H1 (cell line): ENCODE data around the gene RGS7BP. TPM values are rescaled to one million over a fixed set of nuclear protein-coding genes. Genes with fewer than 3 reads are reported as not detected.

Experiments used
- CTCF ChIA-PET: fragments of 300-600 bp; sonication (Branson Sonifier 250); formaldehyde crosslinking; loops from one replicate; lab custom pipeline; 2021; ENCODE audit not compliant: partially characterized antibody; lab: Charles Lee
- POLR2A ChIA-PET: fragments of 300-600 bp; sonication (Branson Sonifier 250); formaldehyde crosslinking; loops from one replicate; lab custom pipeline; 2021; ENCODE audit warnings: inconsistent platforms; ENCODE audit not compliant: partially characterized antibody; lab: Charles Lee
- DNase-seq, 2 experiments: peaks; one replicate each; pipeline versions ENCODE4 v3.0.0 to v3.0.0-alpha.2; 2010 to 2022; ENCODE audit warnings: low spot score in 2 of 2, low read depth in 1 of 2, mixed read lengths in 1 of 2
- FAIRE-seq: peaks from 2 replicates; lab custom pipeline; 2011; peaks lifted over from hg19 to GRCh38; lab: Jason Lieb, UNC
- H2AFZ ChIP-seq: 2 replicates; pipeline ENCODE4 v1.8.1; 2012; ENCODE audit warnings: low read length, inconsistent platforms
- H2AK5ac ChIP-seq: 2 replicates; pipeline ENCODE4 v1.6.1; 2013; ENCODE audit warnings: low read depth, low read length
- H2BK120ac ChIP-seq: replicated peaks from 2 replicates; pipeline ENCODE3; 2013; ENCODE audit warnings: low read depth, low read length, inconsistent platforms
- H2BK12ac ChIP-seq: 2 replicates; pipeline ENCODE4 v1.6.1; 2013; ENCODE audit warnings: low read depth, low read length
- H2BK15ac ChIP-seq: 2 replicates; pipeline ENCODE4 v1.6.1; 2013; ENCODE audit warnings: low read length
- H2BK20ac ChIP-seq: 2 replicates; pipeline ENCODE4 v1.6.1; 2013; ENCODE audit warnings: low read length
- H2BK5ac ChIP-seq: 2 replicates; pipeline ENCODE4 v1.6.1; 2013; ENCODE audit warnings: low read depth, low read length
- H3K14ac ChIP-seq: 2 replicates; pipeline ENCODE4 v1.6.1; 2013; ENCODE audit warnings: inconsistent platforms; ENCODE audit not compliant: insufficient read length
- H3K18ac ChIP-seq: 2 replicates; pipeline ENCODE4 v1.6.1; 2013; ENCODE audit warnings: low read length; ENCODE audit errors: extremely low read depth
- H3K23ac ChIP-seq: 2 replicates; pipeline ENCODE4 v1.6.1; 2013; ENCODE audit warnings: inconsistent platforms; ENCODE audit not compliant: insufficient read length
- H3K23me2 ChIP-seq: 2 replicates; pipeline ENCODE4 v1.6.1; 2013; ENCODE audit warnings: low read depth, low read length
- H3K27ac ChIP-seq: 2 replicates; pipeline ENCODE4 v1.6.1; 2011; ENCODE audit warnings: low read depth, low read length, inconsistent platforms
- H3K27me3 ChIP-seq, 4 experiments: replicated peaks in 1 of 4; 1 replicate in 1 of 4; 2 replicates in 3 of 4; pipeline versions ENCODE4 v1.6.1 to v1.8.1; 2011 to 2013; ENCODE audit warnings: low read length in 3 of 4, mild to moderate bottlenecking in 3 of 4, inconsistent platforms in 2 of 4, mixed read lengths in 2 of 4, moderate library complexity in 1 of 4; ENCODE audit not compliant: control insufficient read depth in 3 of 4, insufficient read depth in 3 of 4; ENCODE audit errors: extremely low read depth in 1 of 4
- H3K36me3 ChIP-seq, 4 experiments: 2 replicates each; pipeline versions ENCODE4 v1.6.1 to v1.8.1; 2011 to 2013; ENCODE audit warnings: mild to moderate bottlenecking in 4 of 4, low read length in 3 of 4, moderate library complexity in 2 of 4, control low read depth in 1 of 4, inconsistent platforms in 1 of 4; ENCODE audit not compliant: insufficient read depth in 4 of 4, control insufficient read depth in 2 of 4
- H3K4ac ChIP-seq: replicated peaks from 2 replicates; pipeline ENCODE3; 2013; ENCODE audit warnings: low read length, low read depth, mixed read lengths, inconsistent platforms; ENCODE audit not compliant: insufficient read length
- H3K4me1 ChIP-seq, 4 experiments: replicated peaks in 1 of 4; 1 replicate in 1 of 4; 2 replicates in 3 of 4; pipeline versions ENCODE4 v1.6.1 to v1.8.1; 2011 to 2013; ENCODE audit warnings: low read length in 3 of 4, inconsistent platforms in 2 of 4, mixed read lengths in 1 of 4; ENCODE audit not compliant: insufficient read depth in 4 of 4, control insufficient read depth in 3 of 4
- H3K4me2 ChIP-seq, 2 experiments: 2 replicates each; pipeline versions ENCODE4 v1.6.1 to v1.8.1; 2011 to 2013; ENCODE audit warnings: low read depth in 2 of 2, low read length in 2 of 2, control low read depth in 1 of 2, inconsistent platforms in 1 of 2, mild to moderate bottlenecking in 1 of 2; ENCODE audit not compliant: insufficient read depth in 1 of 2
- H3K4me3 ChIP-seq, 4 experiments: fragments of 200-600, 300-600 bp in 1 of 4; sonication (generic), shearing (Covaris generic), sonication (Bioruptor Twin) in 1 of 4; 2 replicates each; pipeline versions ENCODE4 v1.5.1 to v1.8.1; 2011 to 2016; ENCODE audit warnings: low read length in 4 of 4, low read depth in 3 of 4, control low read depth in 2 of 4, inconsistent platforms in 2 of 4, mild to moderate bottlenecking in 2 of 4, mixed read lengths in 1 of 4, moderate library complexity in 1 of 4; ENCODE audit not compliant: insufficient read depth in 2 of 4; ENCODE audit errors: extremely low read depth in 1 of 4
- H3K56ac ChIP-seq: replicated peaks from 2 replicates; pipeline ENCODE3; 2013; ENCODE audit warnings: low read depth, mild to moderate bottlenecking, mixed read lengths, low read length, inconsistent platforms; ENCODE audit not compliant: insufficient read length
- H3K79me1 ChIP-seq: 2 replicates; pipeline ENCODE4 v1.6.1; 2013; ENCODE audit warnings: low read depth, low read length, control low read depth
- H3K79me2 ChIP-seq, 2 experiments: 2 replicates each; pipeline versions ENCODE4 v1.6.1 to v1.8.1; 2012 to 2013; ENCODE audit warnings: low read length in 2 of 2, mild to moderate bottlenecking in 2 of 2, inconsistent platforms in 1 of 2; ENCODE audit not compliant: insufficient read depth in 2 of 2, control insufficient read depth in 1 of 2
- H3K9ac ChIP-seq, 4 experiments: replicated peaks in 1 of 4; 1 replicate in 1 of 4; 2 replicates in 3 of 4; pipeline versions ENCODE4 v1.6.1 to v1.8.1; 2011 to 2013; ENCODE audit warnings: low read depth in 3 of 4, low read length in 3 of 4, control low read depth in 2 of 4, mild to moderate bottlenecking in 2 of 4, moderate library complexity in 2 of 4, inconsistent platforms in 1 of 4; ENCODE audit errors: extremely low read depth in 1 of 4
- H3K9me3 ChIP-seq, 2 experiments: 2 replicates each; pipeline versions ENCODE4 v1.6.1 to v1.8.1; 2012 to 2013; ENCODE audit warnings: mild to moderate bottlenecking in 2 of 2, moderate library complexity in 2 of 2, control low read depth in 1 of 2, inconsistent platforms in 1 of 2, low read depth in 1 of 2, low read length in 1 of 2, mixed read lengths in 1 of 2; ENCODE audit not compliant: insufficient read depth in 2 of 2
- H4K20me1 ChIP-seq, 2 experiments: replicated peaks in 1 of 2; 2 replicates each; pipeline versions ENCODE3 to v1.8.1; 2011 to 2013; ENCODE audit warnings: inconsistent platforms in 2 of 2, low read length in 2 of 2, mild to moderate bottlenecking in 1 of 2; ENCODE audit not compliant: insufficient read depth in 2 of 2, control insufficient read depth in 1 of 2
- H4K5ac ChIP-seq: 2 replicates; pipeline ENCODE4 v1.6.1; 2013; ENCODE audit warnings: low read length, low read depth, mixed read lengths, inconsistent platforms; ENCODE audit not compliant: insufficient read length
- H4K8ac ChIP-seq: 2 replicates; pipeline ENCODE4 v1.8.0; 2013; ENCODE audit warnings: mild to moderate bottlenecking, moderate library complexity, low read length, inconsistent platforms; ENCODE audit not compliant: insufficient read depth; ENCODE audit errors: extremely low read depth
- H4K91ac ChIP-seq: replicated peaks from 2 replicates; pipeline ENCODE3; 2013; ENCODE audit warnings: low read length, mixed read lengths, inconsistent platforms; ENCODE audit not compliant: insufficient read length
- CTBP2 ChIP-seq: IDR thresholded peaks from 2 replicates; pipeline ENCODE4 v1.7.0; 2011; ENCODE audit warnings: borderline replicate concordance, mild to moderate bottlenecking, moderate library complexity, mixed read lengths, low read length; ENCODE audit not compliant: insufficient read depth, insufficient read length
- E2F6 ChIP-seq: IDR thresholded peaks from 2 replicates; pipeline ENCODE4 v1.6.1; 2012; ENCODE audit warnings: inconsistent platforms
- EGR1 ChIP-seq: IDR thresholded peaks from 2 replicates; pipeline ENCODE4 v1.6.1; 2011; ENCODE audit warnings: low read depth, low read length, borderline replicate concordance
- GTF2F1 ChIP-seq: IDR thresholded peaks from 2 replicates; pipeline ENCODE4 v1.6.1; 2012; ENCODE audit warnings: low read depth, low read length, improper control_type of control experiment, borderline replicate concordance
- RAD21 ChIP-seq, 2 experiments: IDR thresholded peaks in 1 of 2; conservative IDR thresholded peaks in 1 of 2; 2 replicates each; pipeline ENCODE4 v1.6.1; 2011; ENCODE audit warnings: low read depth in 2 of 2, low read length in 2 of 2, improper control_type of control experiment in 1 of 2, inconsistent platforms in 1 of 2, mild to moderate bottlenecking in 1 of 2, moderate library complexity in 1 of 2
- RBBP5 ChIP-seq: IDR thresholded peaks from 2 replicates; pipeline ENCODE4 v1.7.1; 2012; ENCODE audit warnings: low read depth, mild to moderate bottlenecking, inconsistent platforms, low read length, moderate library complexity, borderline replicate concordance
- RXRA ChIP-seq: IDR thresholded peaks from 2 replicates; pipeline ENCODE4 v1.6.1; 2011; ENCODE audit warnings: low read depth, mild to moderate bottlenecking, low read length, moderate library complexity; ENCODE audit not compliant: insufficient read depth
- SP1 ChIP-seq: IDR thresholded peaks from 2 replicates; pipeline ENCODE4 v1.6.1; 2011; ENCODE audit warnings: low read depth, low read length
- SP4 ChIP-seq: IDR thresholded peaks from 2 replicates; pipeline ENCODE4 v1.6.1; 2012; ENCODE audit warnings: low read length, inconsistent platforms
- SRF ChIP-seq: IDR thresholded peaks from 2 replicates; pipeline ENCODE4 v1.6.1; 2011; ENCODE audit warnings: mild to moderate bottlenecking, low read depth, low read length, moderate library complexity
- SUZ12 ChIP-seq: fragments of 200-600 bp; sonication (generic); IDR thresholded peaks from 2 replicates; pipeline ENCODE4 v1.6.1; 2012; ENCODE audit warnings: mild to moderate bottlenecking, inconsistent platforms, low read length, moderate library complexity, mixed read lengths
- TAF1 ChIP-seq: IDR thresholded peaks from 2 replicates; pipeline ENCODE4 v1.6.1; 2011; ENCODE audit warnings: mild to moderate bottlenecking, low read depth, low read length
- WGBS, 2 experiments: shearing (Covaris generic) in 1 of 2; methylation state at CpG; one replicate each; pipeline versions ENCODE4 v1.1.6 to v1.1.7; 2013 to 2015; ENCODE audit warnings: low lambda C conversion rate in 2 of 2, mixed read lengths in 2 of 2, inconsistent platforms in 1 of 2, low coverage in 1 of 2, missing lambda C conversion rate in 1 of 2; ENCODE audit not compliant: insufficient replicate concordance in 2 of 2, insufficient coverage in 1 of 2, insufficient read length in 1 of 2; ENCODE audit errors: extremely low coverage in 1 of 2, missing lambda C conversion rate in 1 of 2; 5-methylcytosine and 5-hydroxymethylcytosine counted together
- polyA plus RNA-seq, 7 experiments: library from polyadenylated mRNA; depleted of rRNA in 3 of 7; stranded (reverse) in 5 of 7; unstranded in 2 of 7; fragments of >200 nt in 5 of 7; fragments of 200-250 nt in 2 of 7; gene quantifications; 1 replicate in 5 of 7; 2 replicates in 1 of 7; 4 replicates in 1 of 7; pipeline versions ENCODE4 v1.2.1 to v1.2.3, GENCODE V29; 2011 to 2013; ENCODE audit warnings: missing spikeins in 2 of 7, mixed read lengths in 2 of 7
- total RNA-seq: library from RNA; stranded (reverse); fragmentation: NEBNext Ultra II Directional; extraction: Animal tissue kit (Norgen Biotek cat#: 25700); gene quantifications from 2 replicates; pipeline ENCODE4 v1.2.1, GENCODE V29; 2021
- TF ChIP-seq, protein P1 (sequence below): IDR thresholded peaks from 2 replicates; pipeline ENCODE4 v1.6.1; 2012; ENCODE audit warnings: inconsistent platforms

Gene RGS7BP
- total and polyA plus RNA-seq, 2 of the 8 experiments (the other 6 are each of a cell fraction or from before 2014, with no cell fraction given), result 0.65 to 2.3 TPM

DNA sequence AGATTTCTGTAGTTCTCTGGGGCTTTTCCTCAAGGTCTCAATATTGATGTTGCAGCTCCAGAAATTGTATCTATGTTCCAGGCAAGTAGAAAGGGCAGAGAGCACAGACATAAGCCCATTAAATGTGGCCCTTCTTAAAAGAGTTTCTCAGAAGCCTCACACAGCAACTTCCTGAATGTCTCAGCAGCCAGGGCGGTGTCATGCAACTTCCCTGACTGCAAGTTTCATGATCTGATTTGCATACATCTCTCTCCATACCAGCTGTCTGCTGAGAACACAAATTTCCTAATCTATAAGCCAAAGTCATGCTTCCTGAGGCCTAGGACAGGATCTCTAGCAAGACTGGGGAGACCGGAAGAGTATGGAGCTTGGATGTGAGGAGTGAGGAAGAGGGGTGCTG is 13.0 kb downstream of the RGS7BP start:
- H3K36me3 ChIP-seq, result no peaks in the 10 kb centered on the region
- H3K23me2 ChIP-seq, result no peaks in the 10 kb centered on the region
- H3K9me3 ChIP-seq, result no peaks in the 10 kb centered on the region
- TF ChIP-seq RXRA (no peak), TAF1 (no peak), SRF (no peak), SUZ12 (no peak), SP4 (no peak), CTBP2 (no peak), RBBP5 (no peak), GTF2F1 (no peak), RAD21 (IDR thresholded peaks at IDR 0.05 in 1 of 2, conservative IDR thresholded peaks at IDR 0.05 in 1 of 2; ENCODE audit: low read depth in 2 of 2, low read length in 2 of 2) (no peak), EGR1 (no peak), SP1 (no peak), E2F6 (no peak)
- TF ChIP-seq, protein P1, sequence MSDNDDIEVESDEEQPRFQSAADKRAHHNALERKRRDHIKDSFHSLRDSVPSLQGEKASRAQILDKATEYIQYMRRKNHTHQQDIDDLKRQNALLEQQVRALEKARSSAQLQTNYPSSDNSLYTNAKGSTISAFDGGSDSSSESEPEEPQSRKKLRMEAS, result no peak

More for the DNA sequence above, 13.0 kb downstream of the RGS7BP start:
- Histone ChIP-seq H2BK12ac (no peak overlapping the region), H2BK15ac (no peak overlapping the region), H3K4me3 (no peak overlapping the region), H3K4ac (no peak overlapping the region), H3K79me1 (no peaks in the 10 kb centered on the region), H3K79me2 (no peaks in the 10 kb centered on the region), H3K23ac (no peak overlapping the region), H3K4me2 (no peak overlapping the region), H4K20me1 (no peaks in the 10 kb centered on the region), H4K5ac (no peak overlapping the region), H3K4me1 (no peaks in the 10 kb centered on the region), H2BK20ac (no peak overlapping the region), H4K8ac (no peak overlapping the region), H3K27ac (no peak overlapping the region), H3K27me3 (no peaks in the 10 kb centered on the region), H3K9ac (no peak overlapping the region), H2AFZ (no peak overlapping the region), H3K18ac (no peak overlapping the region), H2BK5ac (no peak overlapping the region), H4K91ac (no peak overlapping the region), H3K14ac (no peak overlapping the region), H2AK5ac (no peak overlapping the region), H3K56ac (no peak overlapping the region), H2BK120ac (no peak overlapping the region)
- FAIRE-seq, result no peak
- 93% methylated on average over 2 of the region's 2 CpGs; no CpG with 5 or more reads in 1 of the 2 experiments for WGBS, 2 experiments
- POLR2A ChIA-PET, result interaction anchor here (0.9 to 1.2 kb wide), 2 partner anchors 9 to 12 kb away, joined by 3 to 5 read pairs; no protein-coding TSS in a partner anchor
- no peak for DNase-seq
- CTCF ChIA-PET, result interaction anchor here (0.6 to 1.0 kb wide), 3 partner anchors 69 to 556 kb away, joined by 3 read pairs; no protein-coding TSS in a partner anchor
